ENCODE measurements around the gene CD177.
"Not testable (repeated sequence)": the region's sequence is repeated elsewhere in the genome, so short reads cannot be mapped to it uniquely, and the experiment has no call there.

The CD177 gene

GRCh38 chr19:43316591-43317319 lies 36.7 kb upstream of the CD177 start:
- no peak for TF ChIP-seq POLR2AphosphoS5 (IDR thresholded peaks at IDR 0.05; ENCODE audit: low read depth, low read length)
- no peak for FAIRE-seq
- DNase-seq (ENCODE audit: insufficient read length): no peak

GRCh38 chr19:43318203-43318602 lies 35.3 kb upstream of the CD177 start:
- DNase-seq (ENCODE audit: insufficient read length) (no peak), FAIRE-seq (no peak)
- TF ChIP-seq POLR2A (IDR thresholded peaks at IDR 0.05; ENCODE audit: low read depth, low read length): no peak

DNA sequence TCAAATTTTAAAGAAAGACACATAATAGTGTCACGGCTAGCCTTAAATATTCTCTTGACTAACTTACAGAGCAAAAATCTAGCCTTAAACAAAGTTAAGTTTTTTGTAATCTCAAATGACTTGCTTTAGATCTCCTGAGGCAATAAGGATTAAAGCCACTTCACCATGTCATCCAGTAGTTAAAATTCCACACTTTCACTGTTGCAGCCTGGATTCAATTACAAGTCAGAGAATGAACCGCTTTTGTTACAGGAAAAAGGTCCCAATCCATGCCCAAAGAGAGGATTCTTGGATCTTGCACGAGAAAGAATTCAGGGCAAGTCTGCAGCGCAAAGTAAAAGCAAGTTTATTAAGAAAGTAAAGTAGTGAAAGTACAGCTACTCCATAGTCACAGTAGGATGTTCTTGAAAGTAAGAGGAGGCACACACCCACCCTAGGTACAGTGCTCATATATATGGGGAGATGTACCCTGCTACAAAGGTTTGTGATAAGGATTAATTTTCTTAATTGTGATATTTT lies 34.6 kb upstream of the CD177 start:
- FAIRE-seq: no peak

GRCh38 chr19:43320546-43320945 lies 32.9 kb upstream of the CD177 start:
- FAIRE-seq (no peak), DNase-seq (ENCODE audit: insufficient read length) (no peak)
- no peak for TF ChIP-seq TAF1 (IDR thresholded peaks at IDR 0.05; ENCODE audit: borderline replicate concordance, low read depth, low read length)
- no peak for TF ChIP-seq POLR2A (IDR thresholded peaks at IDR 0.05; ENCODE audit: low read depth, low read length)
- no peak for TF ChIP-seq POLR2AphosphoS5 (IDR thresholded peaks at IDR 0.05; ENCODE audit: low read depth, low read length)

More for the DNA sequence above, 34.6 kb upstream of the CD177 start:
- DNase-seq (ENCODE audit: insufficient read length): no peak
- TF ChIP-seq POLR2AphosphoS5 (IDR thresholded peaks at IDR 0.05; ENCODE audit: low read depth, low read length): no peak
- TF ChIP-seq TAF1 (IDR thresholded peaks at IDR 0.05; ENCODE audit: borderline replicate concordance, low read depth, low read length): no peak
- TF ChIP-seq POLR2A (IDR thresholded peaks at IDR 0.05; ENCODE audit: low read depth, low read length): no peak

DNA sequence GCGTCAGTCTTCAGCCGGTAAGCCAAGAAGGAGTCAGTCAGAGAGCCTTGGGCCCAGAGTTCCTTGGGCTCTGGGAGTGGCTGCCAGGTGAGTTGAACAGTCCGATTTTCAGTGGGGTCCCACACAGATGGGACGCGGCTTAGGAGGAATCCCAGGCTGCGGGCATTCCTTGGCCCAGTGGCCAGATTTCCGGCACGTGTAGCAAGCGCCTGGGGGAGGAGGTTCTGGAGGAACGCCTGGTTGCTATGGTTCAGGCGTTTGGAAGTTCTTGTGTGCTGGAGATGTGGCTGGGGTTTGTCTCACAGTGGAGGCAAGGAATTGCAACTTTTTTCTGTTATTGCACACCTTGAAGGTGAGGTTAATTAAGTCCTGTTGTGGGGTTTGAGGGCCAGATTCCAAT lies 26.7 kb upstream of the CD177 start:
- not testable (repeated sequence) for DNase-seq (ENCODE audit: insufficient read length); FAIRE-seq

GRCh38 chr19:43328561-43328960 lies 24.9 kb upstream of the CD177 start:
- FAIRE-seq; DNase-seq (ENCODE audit: insufficient read length): not testable (repeated sequence)

GRCh38 chr19:43329049-43329448 lies 24.4 kb upstream of the CD177 start:
- not testable (repeated sequence) for DNase-seq (ENCODE audit: insufficient read length); FAIRE-seq

DNA sequence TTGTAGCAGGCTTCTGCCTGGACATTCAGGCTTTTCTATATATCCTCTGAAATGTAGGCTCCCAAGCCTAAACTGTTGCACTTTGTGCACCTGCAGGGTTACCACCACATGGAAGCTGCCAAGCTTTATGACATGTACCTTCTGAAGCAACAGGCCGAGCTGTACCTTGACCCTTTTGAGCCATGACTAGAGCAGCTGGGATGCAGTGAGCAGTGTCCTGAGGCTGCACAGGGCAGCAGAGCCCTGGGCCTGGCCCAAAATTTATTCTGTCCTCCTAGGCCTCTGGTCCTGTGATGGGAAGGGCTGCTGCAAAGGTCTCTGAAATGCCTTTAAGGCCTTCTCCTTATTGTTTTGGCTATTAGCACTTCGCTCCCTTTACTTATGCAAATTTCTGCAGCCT lies 23.5 kb upstream of the CD177 start:
- DNase-seq (ENCODE audit: insufficient read length) (no peak), FAIRE-seq (no peak)
- no peak for TF ChIP-seq POLR2A (IDR thresholded peaks at IDR 0.05; ENCODE audit: low read depth, low read length)

GRCh38 chr19:43330726-43331434 lies 22.6 kb upstream of the CD177 start:
- DNase-seq (ENCODE audit: insufficient read length): no peak
- FAIRE-seq: no peak
- no peak for TF ChIP-seq TAF1 (IDR thresholded peaks at IDR 0.05; ENCODE audit: borderline replicate concordance, low read depth, low read length)
- TF ChIP-seq POLR2AphosphoS5 (IDR thresholded peaks at IDR 0.05; ENCODE audit: low read depth, low read length): no peak
- TF ChIP-seq POLR2A (IDR thresholded peaks at IDR 0.05; ENCODE audit: low read depth, low read length): no peak

DNA sequence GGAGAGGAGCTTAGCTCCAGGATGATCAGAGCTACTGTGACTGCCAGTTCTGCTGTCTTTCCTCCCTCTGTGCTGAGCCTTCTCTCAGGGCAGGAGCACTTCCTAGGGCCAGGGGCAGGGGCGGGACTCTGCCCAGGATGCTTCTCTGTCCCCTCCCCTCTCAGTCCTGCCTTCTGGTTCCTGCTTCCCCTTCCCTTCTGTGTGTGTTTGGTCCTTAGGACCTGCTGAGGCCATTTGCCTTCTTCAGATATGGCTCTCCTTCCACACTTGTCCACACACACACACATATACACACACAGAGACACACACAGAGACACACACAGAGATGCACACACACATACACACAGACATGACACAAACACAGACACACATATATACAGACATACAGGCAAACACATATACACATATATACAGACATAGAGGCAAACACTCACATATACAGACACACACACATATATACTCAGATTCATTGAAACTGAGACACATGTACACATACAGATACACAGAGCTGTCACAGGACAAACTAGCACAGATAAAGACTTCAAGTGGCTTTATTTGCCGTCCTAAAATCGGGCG lies 22.0 kb upstream of the CD177 start:
- TF ChIP-seq POLR2AphosphoS5 (IDR thresholded peaks at IDR 0.05; ENCODE audit: low read depth, low read length) (no peak), TAF1 (IDR thresholded peaks at IDR 0.05; ENCODE audit: borderline replicate concordance, low read depth, low read length) (no peak), POLR2A (IDR thresholded peaks at IDR 0.05; ENCODE audit: low read depth, low read length) (no peak)
- no peak for FAIRE-seq
- DNase-seq (ENCODE audit: insufficient read length): no peak

DNA sequence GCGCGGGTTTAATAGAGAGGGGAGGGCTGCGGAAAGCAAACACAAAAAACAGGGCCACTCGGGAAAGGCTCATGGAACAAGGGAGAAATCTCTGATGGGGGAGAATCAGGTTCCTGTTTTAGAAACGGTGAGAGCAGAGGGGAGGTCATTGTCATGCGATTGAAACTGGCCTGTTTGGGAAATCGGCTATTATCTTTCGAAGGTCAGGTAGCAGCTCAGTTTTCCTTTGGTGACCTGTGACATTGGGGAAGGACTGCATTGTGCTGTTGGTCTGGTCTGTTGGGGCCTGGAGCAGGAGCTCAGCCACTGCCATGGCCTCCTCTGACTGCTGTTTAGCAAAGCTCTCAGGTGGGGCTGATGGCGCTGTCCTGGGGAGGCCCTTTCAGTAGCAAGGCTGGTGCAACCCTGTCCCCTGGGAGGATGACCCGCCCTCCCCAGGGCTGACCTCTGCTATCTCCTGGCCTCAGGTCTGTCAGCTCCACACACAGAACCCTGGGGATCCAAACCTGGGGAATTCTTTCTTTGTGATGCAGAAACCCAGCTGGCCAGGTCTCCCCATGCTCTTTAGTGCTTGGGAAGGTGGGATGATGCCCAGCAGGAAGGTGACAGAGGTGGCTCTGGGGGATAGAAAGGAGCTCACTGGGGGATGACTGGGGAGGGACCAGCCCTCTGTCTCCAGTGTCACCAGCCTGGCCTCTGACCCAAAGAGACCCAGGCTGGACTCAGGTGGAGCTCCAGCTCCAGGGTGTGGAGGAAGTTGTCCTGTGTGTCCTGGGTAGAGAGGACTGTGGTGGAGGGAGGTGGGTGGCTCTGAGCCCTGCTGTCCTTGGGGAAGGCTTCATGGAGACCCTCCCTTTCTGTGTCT lies 21.2 kb upstream of the CD177 start:
- DNase-seq (ENCODE audit: insufficient read length): no peak
- FAIRE-seq: no peak
- TF ChIP-seq POLR2A (IDR thresholded peaks at IDR 0.05; ENCODE audit: low read depth, low read length) (no peak), TAF1 (IDR thresholded peaks at IDR 0.05; ENCODE audit: borderline replicate concordance, low read depth, low read length) (no peak), POLR2AphosphoS5 (IDR thresholded peaks at IDR 0.05; ENCODE audit: low read depth, low read length) (no peak)

GRCh38 chr19:43336508-43336907 lies 17.0 kb upstream of the CD177 start:
- not testable (repeated sequence) for FAIRE-seq; DNase-seq (ENCODE audit: insufficient read length)
